GM13977 (cell line): ENCODE results near the gene S100B.
A peak's percentile ranks its signal among the peaks of the same experiment; 100 is the strongest.

Experiments
- DNase-seq: peaks from one replicate; pipeline ENCODE4 v3.0.0; 2012; ENCODE audit warnings: low spot score
- in situ Hi-C: fragments of 300-500 bp; cut with MboI; formaldehyde crosslinking; loops from one replicate; pipeline ENCODE4 v1.12.0; 2022; ENCODE audit warnings: low sequenced_read_pairs, low pct_unique_long_range_greater_than_20kb, mixed read lengths, inconsistent platforms; ENCODE audit not compliant: unreplicated experiment
- TF ChIP-seq, protein P1 (sequence below): IDR thresholded peaks from 2 replicates; pipeline ENCODE4 v1.5.1; 2012; ENCODE audit warnings: mild to moderate bottlenecking, control low read depth; ENCODE audit not compliant: insufficient read depth; ENCODE audit errors: extremely low read depth, missing control alignments

S100B gene

DNA sequence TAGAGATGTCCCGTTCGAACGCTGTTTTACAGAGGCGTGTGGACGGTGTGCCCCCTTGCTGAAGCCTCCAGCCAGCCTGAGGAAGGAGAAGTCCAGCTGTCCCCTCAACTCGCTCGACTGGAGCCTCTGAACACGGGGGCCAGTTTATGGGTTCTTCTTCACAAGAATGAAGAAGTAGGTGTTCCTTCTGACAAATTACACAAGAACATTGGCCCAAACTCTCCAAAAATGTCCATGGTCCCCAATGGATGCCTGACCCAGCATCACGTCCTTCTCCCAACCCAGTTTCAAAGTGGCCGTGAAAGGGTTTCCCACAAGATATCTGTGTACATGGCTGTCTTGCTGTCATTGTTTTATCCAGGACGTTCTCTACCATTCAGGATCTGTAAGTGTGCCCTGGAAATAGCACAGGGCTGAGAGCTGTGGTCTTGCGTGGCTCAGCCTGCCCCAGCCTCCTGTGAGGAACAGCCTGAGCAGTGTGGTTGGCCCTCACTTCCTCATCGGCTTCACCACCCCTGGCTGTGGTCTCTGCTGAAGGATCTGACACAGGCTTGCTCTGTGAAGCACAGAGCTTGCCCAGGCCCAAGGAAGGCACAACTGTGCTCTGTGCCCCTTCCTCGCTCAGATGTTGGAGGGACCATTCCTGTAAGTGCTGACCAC lies 1.0 kb upstream of the S100B start:
- in situ Hi-C loops = no loop called here
- TF ChIP-seq, protein P1, sequence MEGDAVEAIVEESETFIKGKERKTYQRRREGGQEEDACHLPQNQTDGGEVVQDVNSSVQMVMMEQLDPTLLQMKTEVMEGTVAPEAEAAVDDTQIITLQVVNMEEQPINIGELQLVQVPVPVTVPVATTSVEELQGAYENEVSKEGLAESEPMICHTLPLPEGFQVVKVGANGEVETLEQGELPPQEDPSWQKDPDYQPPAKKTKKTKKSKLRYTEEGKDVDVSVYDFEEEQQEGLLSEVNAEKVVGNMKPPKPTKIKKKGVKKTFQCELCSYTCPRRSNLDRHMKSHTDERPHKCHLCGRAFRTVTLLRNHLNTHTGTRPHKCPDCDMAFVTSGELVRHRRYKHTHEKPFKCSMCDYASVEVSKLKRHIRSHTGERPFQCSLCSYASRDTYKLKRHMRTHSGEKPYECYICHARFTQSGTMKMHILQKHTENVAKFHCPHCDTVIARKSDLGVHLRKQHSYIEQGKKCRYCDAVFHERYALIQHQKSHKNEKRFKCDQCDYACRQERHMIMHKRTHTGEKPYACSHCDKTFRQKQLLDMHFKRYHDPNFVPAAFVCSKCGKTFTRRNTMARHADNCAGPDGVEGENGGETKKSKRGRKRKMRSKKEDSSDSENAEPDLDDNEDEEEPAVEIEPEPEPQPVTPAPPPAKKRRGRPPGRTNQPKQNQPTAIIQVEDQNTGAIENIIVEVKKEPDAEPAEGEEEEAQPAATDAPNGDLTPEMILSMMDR = no peak
- peak; percentile 63 for DNase-seq

DNA sequence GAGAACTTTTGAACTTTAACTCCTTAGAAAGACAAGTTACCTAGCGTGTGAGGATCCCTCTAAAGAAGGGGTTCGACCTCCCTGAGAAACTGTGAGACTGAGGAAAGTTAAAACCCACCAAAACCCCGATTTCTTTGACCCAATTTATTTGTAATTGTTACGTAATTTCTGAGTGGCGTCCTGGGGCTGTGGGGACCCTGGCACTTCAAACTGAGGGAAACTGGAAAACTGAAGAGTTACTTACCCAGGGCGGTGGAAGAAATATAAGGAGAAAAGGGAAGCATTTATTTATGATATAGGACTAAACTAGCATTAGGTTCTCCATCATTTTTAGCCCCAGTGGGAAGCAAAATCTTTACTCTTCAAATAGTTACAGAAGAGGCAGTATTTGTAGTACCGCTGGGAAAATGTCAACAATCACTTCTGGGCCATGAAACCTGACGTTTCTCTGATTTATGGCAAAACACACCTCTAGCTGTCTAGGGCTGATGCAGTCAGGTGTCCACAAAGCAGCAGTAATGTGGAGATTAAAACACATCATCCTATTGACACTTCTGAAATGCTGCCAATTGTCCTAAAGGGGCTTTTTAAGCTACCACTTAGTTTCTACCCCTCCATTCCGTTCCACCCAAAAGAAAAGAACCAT lies 430 bp downstream of the S100B start:
- no peak for DNase-seq
- in situ Hi-C loops = no loop called here
- TF ChIP-seq, protein P1 = no peak

DNA sequence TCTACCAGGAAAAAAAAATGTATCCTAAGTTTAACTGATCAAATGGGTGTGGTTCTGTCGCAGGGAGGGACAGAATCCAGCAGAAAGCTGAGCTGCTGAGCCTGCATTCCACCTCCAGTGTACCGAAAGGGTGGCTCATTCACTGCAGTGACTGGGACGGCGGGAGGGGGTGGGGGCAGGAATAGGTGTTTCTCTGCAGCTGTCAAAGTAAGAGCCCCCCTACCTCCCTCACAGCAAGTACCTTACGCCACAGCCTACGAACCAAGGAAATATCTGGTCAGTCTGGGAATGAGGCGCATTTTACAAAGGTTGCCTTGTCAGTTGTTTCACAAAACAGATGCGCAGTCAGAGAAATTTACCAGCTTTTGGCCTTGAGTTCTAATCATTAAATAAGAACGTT lies 1.7 kb downstream of the S100B start:
- DNase-seq = no peak
- in situ Hi-C loops = no loop called here
- TF ChIP-seq, protein P1 = no peak

DNA sequence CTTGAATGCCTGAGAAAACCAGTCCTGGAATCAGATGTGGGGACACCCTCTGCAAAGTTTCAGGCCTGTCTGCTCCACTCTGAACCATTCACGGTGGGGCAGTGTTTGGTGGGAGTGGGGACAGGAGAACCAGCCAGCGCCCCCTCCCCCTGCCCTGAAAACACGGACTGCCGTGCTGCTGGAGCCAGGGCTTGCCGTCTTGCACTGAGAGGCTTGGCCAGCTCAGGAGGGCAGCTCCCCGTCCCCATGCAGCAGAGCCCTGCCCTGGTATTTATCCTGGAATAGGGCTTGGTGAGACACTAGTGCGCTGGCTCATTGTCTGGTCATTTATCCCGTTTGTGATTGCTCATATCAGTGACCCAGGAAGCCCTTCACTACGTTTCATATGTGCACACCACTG lies 3.9 kb downstream of the S100B start:
- in situ Hi-C loops = no loop called here
- TF ChIP-seq, protein P1 = no peak
- DNase-seq = peak; percentile 13

DNA sequence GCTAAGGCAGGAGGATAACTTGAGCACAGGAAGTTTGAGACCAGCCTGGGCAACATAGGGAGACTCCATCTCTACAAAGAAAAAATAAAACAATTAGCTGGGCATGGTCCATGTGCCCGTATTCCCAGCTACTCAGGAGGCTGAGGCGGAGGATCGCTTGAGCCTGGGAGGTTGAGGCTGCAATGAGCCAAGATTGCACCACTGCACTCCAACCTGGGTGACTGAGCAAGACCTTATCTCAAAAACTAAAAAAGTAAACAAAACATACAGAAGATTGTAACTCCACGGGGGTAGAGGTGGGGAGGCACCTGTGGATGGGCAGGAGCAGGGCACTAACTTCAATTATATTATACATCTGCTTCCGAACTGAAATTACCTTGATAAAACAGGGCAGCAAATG lies 4.6 kb downstream of the S100B start:
- no peak for DNase-seq
- in situ Hi-C loops = no loop called here
- TF ChIP-seq, protein P1 = no peak

DNA sequence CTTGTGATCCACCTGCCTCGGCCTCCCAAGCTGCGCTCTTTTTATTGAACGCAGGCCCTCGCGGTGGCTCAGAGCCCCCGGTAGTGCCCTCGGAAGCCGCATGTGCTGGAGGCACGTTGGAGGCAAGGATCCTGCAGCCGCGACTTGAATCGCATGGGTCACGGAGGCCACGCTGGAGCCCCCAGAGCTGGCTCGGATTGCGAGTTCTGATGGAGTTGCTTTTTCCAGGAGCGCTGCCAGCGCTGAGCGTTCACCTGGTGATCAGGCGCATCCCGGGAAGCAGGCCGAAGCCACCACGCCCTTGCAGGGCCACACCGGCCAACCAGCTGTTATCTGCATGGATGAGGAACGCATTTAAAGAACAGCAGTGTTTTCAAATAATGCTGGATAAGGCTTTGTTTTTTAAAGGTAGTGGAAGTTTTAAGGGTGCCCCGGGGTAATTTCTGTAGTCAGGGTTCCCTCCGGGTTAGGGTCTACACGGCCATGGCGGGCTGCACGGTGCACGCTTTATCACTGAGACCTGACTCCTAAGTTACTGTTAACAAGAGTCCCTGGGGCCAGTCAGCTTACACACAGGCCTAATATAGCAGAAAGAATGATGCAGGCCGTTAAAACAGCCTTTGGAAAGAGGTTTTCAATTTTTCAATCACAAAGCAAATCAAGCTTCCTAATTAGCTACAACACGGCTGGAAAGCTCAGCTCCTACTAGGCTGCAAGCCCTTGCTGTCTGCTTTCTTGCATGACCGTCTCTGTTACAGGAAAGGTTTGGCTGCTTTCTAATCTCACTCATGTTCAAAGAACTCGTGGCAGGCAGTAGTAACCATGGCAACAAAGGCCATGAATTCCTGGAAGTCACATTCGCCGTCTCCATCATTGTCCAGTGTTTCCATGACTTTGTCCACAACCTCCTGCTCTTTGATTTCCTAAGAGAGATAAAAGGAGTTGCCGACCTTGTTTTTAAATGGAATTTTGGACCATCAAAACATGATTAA lies 6.0 kb downstream of the S100B start:
- in situ Hi-C loops = no loop called here
- peak; percentile 15 for DNase-seq
- TF ChIP-seq, protein P1 = no peak
